ENCODE measurements around the gene MIEF1. TPM values are rescaled to one million over a fixed set of nuclear protein-coding genes. Genes with fewer than 3 reads are reported as not detected.

MIEF1 gene
- polyA plus RNA-seq, 1 of the 3 experiments (the other 2 are of a cell fraction), result 7.5 TPM

DNA sequence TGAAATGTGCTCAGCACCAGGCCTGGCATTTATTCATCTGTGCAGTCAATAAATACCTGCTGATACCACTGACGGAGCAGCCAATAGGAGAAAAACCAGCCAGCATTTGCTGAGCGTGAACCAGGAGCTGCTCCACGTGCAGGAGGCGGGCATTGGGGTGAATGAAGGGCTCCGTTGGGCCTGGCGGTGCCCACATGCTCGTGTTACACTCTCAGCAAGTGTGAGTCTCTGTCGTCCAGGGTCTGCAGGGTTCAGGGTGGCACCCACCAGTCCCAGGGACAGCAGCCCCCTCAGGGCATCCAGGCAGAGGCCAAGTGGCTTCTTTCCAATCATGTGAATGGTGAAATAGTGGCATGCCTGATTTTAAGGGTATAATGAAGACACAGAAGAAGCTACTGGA, 34.6 kb downstream of the MIEF1 start (continued):
- TF ChIP-seq, protein P1, sequence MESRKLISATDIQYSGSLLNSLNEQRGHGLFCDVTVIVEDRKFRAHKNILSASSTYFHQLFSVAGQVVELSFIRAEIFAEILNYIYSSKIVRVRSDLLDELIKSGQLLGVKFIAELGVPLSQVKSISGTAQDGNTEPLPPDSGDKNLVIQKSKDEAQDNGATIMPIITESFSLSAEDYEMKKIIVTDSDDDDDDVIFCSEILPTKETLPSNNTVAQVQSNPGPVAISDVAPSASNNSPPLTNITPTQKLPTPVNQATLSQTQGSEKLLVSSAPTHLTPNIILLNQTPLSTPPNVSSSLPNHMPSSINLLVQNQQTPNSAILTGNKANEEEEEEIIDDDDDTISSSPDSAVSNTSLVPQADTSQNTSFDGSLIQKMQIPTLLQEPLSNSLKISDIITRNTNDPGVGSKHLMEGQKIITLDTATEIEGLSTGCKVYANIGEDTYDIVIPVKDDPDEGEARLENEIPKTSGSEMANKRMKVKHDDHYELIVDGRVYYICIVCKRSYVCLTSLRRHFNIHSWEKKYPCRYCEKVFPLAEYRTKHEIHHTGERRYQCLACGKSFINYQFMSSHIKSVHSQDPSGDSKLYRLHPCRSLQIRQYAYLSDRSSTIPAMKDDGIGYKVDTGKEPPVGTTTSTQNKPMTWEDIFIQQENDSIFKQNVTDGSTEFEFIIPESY (IDR thresholded peaks at IDR 0.05; ENCODE audit: borderline replicate concordance, low read depth), result no peak
- TF ChIP-seq EP300 (IDR thresholded peaks at IDR 0.05; ENCODE audit: borderline replicate concordance in 1 of 2, low read depth in 1 of 2, low read length in 1 of 2) (no peak), FOXM1 (IDR thresholded peaks at IDR 0.05; ENCODE audit: low read depth) (no peak), FOSL2 (IDR thresholded peaks at IDR 0.05; ENCODE audit: borderline replicate concordance, low read depth) (no peak), RAD21 (IDR thresholded peaks at IDR 0.05; ENCODE audit: low read length) (no peak)
- TF ChIP-seq, protein P2, sequence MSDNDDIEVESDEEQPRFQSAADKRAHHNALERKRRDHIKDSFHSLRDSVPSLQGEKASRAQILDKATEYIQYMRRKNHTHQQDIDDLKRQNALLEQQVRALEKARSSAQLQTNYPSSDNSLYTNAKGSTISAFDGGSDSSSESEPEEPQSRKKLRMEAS (IDR thresholded peaks at IDR 0.05; ENCODE audit: low read depth), result no peak
- TF ChIP-seq, protein P3, sequence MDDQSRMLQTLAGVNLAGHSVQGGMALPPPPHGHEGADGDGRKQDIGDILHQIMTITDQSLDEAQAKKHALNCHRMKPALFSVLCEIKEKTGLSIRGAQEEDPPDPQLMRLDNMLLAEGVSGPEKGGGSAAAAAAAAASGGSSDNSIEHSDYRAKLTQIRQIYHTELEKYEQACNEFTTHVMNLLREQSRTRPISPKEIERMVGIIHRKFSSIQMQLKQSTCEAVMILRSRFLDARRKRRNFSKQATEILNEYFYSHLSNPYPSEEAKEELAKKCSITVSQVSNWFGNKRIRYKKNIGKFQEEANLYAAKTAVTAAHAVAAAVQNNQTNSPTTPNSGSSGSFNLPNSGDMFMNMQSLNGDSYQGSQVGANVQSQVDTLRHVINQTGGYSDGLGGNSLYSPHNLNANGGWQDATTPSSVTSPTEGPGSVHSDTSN (IDR thresholded peaks at IDR 0.05), result no peak

DNA sequence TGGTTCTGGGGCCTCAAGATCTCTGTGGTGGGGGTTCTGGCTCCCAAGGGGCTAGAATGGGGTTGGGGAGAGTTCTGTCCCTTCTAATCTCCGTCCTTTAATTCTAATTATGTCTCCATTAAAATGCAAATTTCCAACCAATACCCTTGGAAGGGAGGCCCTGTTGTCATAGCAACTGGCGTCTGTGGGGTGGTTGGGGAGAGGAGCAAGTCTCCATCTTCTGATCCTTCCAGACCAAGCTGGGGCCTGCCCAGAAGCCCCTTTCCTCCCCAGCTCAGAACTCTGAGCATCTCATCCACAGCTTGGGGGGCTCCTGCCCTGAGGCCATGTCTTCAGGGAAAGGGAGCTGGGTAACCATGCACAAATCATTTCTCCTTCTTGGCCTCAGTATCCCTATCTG, 35.9 kb downstream of the MIEF1 start:
- no peaks in the 10 kb centered on the region for H3K79me2 ChIP-seq (ENCODE audit: insufficient read depth)
- ChIA-PET POLR2A (no interaction called here), CTCF (interaction anchor here (1.6 to 3.7 kb wide), 2 partner anchors 487 to 498 kb away, joined by 4 to 24 read pairs; no protein-coding TSS in a partner anchor)
- no peak overlapping the region for H3K9ac ChIP-seq
- no peak overlapping the region for H2AFZ ChIP-seq (ENCODE audit: low read depth)
- no peaks in the 10 kb centered on the region for H3K9me3 ChIP-seq
- no peaks in the 10 kb centered on the region for H3K9me2 ChIP-seq
- no peaks in the 10 kb centered on the region; a peak in 1 of 4 replicates for H3K4me1 ChIP-seq (ENCODE audit: control insufficient read depth in 1 of 2, insufficient read depth in 2 of 2, low read depth in 1 of 2, low read length in 1 of 2)
- no peak overlapping the region for H3K27ac ChIP-seq (ENCODE audit: low read depth in 2 of 2, low read length in 1 of 2)
- H3K36me3 ChIP-seq (replicated peaks in 1 of 2; ENCODE audit: control insufficient read depth in 1 of 2, insufficient read depth in 2 of 2, low read length in 1 of 2), result no peaks in the 10 kb centered on the region
- no peaks in the 10 kb centered on the region for H3F3A ChIP-seq (replicated peaks; ENCODE audit: insufficient read depth)
- TF ChIP-seq, protein P4, sequence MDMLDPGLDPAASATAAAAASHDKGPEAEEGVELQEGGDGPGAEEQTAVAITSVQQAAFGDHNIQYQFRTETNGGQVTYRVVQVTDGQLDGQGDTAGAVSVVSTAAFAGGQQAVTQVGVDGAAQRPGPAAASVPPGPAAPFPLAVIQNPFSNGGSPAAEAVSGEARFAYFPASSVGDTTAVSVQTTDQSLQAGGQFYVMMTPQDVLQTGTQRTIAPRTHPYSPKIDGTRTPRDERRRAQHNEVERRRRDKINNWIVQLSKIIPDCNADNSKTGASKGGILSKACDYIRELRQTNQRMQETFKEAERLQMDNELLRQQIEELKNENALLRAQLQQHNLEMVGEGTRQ (IDR thresholded peaks at IDR 0.05; ENCODE audit: borderline replicate concordance, low read depth, low read length), result no peak
- no peak for TF ChIP-seq RFX5 (IDR thresholded peaks at IDR 0.05; ENCODE audit: low read length)
- H3K4me2 ChIP-seq, result no peak overlapping the region
- no peak for DNase-seq
- no peaks in the 10 kb centered on the region for H4K20me1 ChIP-seq (ENCODE audit: insufficient read depth)
- 30% methylated on average over 2 of the region's 2 CpGs for WGBS (ENCODE audit: low lambda C conversion rate)
- H3K4me3 ChIP-seq (ENCODE audit: low read depth in 2 of 2, low read length in 1 of 2), result no peak overlapping the region
- no peaks in the 10 kb centered on the region for H3K27me3 ChIP-seq (ENCODE audit: insufficient read depth)

DNA sequence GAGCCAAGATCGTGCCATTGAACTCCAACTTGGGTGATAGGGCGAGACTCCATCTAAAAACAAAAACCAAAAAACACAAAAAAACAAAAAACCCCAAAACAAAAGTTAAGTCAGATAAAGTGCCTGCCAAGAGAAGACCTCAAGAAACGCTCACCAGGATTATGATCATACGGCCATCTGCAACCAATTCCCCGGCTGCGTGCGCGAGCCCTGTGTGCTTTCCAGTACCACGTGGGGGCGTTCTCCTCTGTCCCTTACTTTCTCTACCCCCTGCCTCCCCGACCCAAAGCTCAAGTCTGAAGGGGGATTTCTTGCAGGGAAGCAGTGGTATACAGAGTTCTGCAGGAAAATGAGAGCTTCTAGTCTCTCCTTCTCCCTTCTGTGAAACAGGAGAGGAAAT, 41.0 kb downstream of the MIEF1 start:
- no peak overlapping the region for H3K9ac ChIP-seq
- H2AFZ ChIP-seq (ENCODE audit: low read depth), result no peak overlapping the region
- H3K4me3 ChIP-seq (ENCODE audit: low read depth in 2 of 2, low read length in 1 of 2), result no peak overlapping the region; a peak in 1 of 4 replicates
- no peak overlapping the region for H3K4me2 ChIP-seq
- H3K36me3 ChIP-seq (replicated peaks in 1 of 2; ENCODE audit: control insufficient read depth in 1 of 2, insufficient read depth in 2 of 2, low read length in 1 of 2), result no peaks in the 10 kb centered on the region
- no peaks in the 10 kb centered on the region for H4K20me1 ChIP-seq (ENCODE audit: insufficient read depth)
- no peaks in the 10 kb centered on the region for H3K9me2 ChIP-seq
- TF ChIP-seq RAD21 (IDR thresholded peaks at IDR 0.05; ENCODE audit: low read length) (peak; percentile 64), TCF12 (IDR thresholded peaks at IDR 0.05) (0 out of 2 replicates have a peak, but pooled peaks have one; percentile 8), SMC3 (IDR thresholded peaks at IDR 0.05; ENCODE audit: low read depth, low read length) (peak; percentile 47; the same call in 1 of the 2 replicates)
- TF ChIP-seq, protein P5, sequence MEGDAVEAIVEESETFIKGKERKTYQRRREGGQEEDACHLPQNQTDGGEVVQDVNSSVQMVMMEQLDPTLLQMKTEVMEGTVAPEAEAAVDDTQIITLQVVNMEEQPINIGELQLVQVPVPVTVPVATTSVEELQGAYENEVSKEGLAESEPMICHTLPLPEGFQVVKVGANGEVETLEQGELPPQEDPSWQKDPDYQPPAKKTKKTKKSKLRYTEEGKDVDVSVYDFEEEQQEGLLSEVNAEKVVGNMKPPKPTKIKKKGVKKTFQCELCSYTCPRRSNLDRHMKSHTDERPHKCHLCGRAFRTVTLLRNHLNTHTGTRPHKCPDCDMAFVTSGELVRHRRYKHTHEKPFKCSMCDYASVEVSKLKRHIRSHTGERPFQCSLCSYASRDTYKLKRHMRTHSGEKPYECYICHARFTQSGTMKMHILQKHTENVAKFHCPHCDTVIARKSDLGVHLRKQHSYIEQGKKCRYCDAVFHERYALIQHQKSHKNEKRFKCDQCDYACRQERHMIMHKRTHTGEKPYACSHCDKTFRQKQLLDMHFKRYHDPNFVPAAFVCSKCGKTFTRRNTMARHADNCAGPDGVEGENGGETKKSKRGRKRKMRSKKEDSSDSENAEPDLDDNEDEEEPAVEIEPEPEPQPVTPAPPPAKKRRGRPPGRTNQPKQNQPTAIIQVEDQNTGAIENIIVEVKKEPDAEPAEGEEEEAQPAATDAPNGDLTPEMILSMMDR (IDR thresholded peaks at IDR 0.05), result peak; percentile 54
- TF ChIP-seq, protein P4 (IDR thresholded peaks at IDR 0.05; ENCODE audit: borderline replicate concordance, low read depth, low read length), result no peak
- TF ChIP-seq, protein P1 (IDR thresholded peaks at IDR 0.05; ENCODE audit: borderline replicate concordance, low read depth), result no peak
- H3K27me3 ChIP-seq (ENCODE audit: insufficient read depth), result no peaks in the 10 kb centered on the region
- POLR2A ChIA-PET, result no interaction called here
- 36% methylated on average over 4 of the region's 11 CpGs for WGBS (ENCODE audit: low lambda C conversion rate)
- no peaks in the 10 kb centered on the region; a peak in 1 of 4 replicates for H3K4me1 ChIP-seq (ENCODE audit: control insufficient read depth in 1 of 2, insufficient read depth in 2 of 2, low read depth in 1 of 2, low read length in 1 of 2)
- DNase-seq, result peak; percentile 72
- no peaks in the 10 kb centered on the region for H3K9me3 ChIP-seq
- CTCF ChIA-PET, result interaction anchor here (0.6 to 5.3 kb wide), 15 partner anchors 8 to 497 kb away, joined by 3 to 39 read pairs (median 5); no protein-coding TSS in a partner anchor
- no peaks in the 10 kb centered on the region for H3K79me2 ChIP-seq (ENCODE audit: insufficient read depth)
- no peaks in the 10 kb centered on the region for H3F3A ChIP-seq (replicated peaks; ENCODE audit: insufficient read depth)
- H3K27ac ChIP-seq (ENCODE audit: low read depth in 2 of 2, low read length in 1 of 2), result no peak overlapping the region
